K562 (cell line): ENCODE results near the gene CDKN1C. TPM values are rescaled to one million over a fixed set of nuclear protein-coding genes. Genes with fewer than 3 reads are reported as not detected.

Experiments
- ARNT ChIP-seq, 2 experiments: fragments of 450-650 bp; IDR thresholded peaks; 2 replicates each; pipeline ENCODE4 v1.6.1; 2016; ENCODE audit warnings: mild to moderate bottlenecking in 1 of 2
- CHD7 ChIP-seq: fragments of 200-600 bp; sonication (generic); IDR thresholded peaks from one replicate; pipeline ENCODE4 v1.6.1; 2012; ENCODE audit warnings: mild to moderate bottlenecking, low read depth, low read length, inconsistent platforms
- NR2C2 ChIP-seq, 2 experiments: fragments of 200-800 bp in 1 of 2; sonication (Bioruptor generic) in 1 of 2; sonication (generic) in 1 of 2; formaldehyde crosslinking in 1 of 2; IDR thresholded peaks; 2 replicates each; pipeline versions ENCODE4 v1.6.1 to v1.8.0; 2016 to 2022; ENCODE audit warnings: mild to moderate bottlenecking in 1 of 2, missing compliant biosample characterization in 1 of 2, missing genetic modification characterization in 1 of 2, missing genetic modification reagents in 1 of 2
- RBM17 ChIP-seq: fragments of 200-400 bp; formaldehyde crosslinking; IDR thresholded peaks from 2 replicates; pipeline ENCODE4 v1.6.1; 2017; ENCODE audit warnings: low read depth, mild to moderate bottlenecking, low read length, borderline replicate concordance
- SLC30A9 ChIP-seq: fragments of 250-450 bp; sonication (Bioruptor Pico); IDR thresholded peaks from 2 replicates; pipeline ENCODE4 v1.8.0; 2022; ENCODE audit warnings: mild to moderate bottlenecking, moderate library complexity
- TCF3 ChIP-seq: sonication (generic); formaldehyde crosslinking; IDR thresholded peaks from 2 replicates; pipeline ENCODE4 v1.4.0; 2020; ENCODE audit warnings: mild to moderate bottlenecking, missing genetic modification reagents
- TSC22D4 ChIP-seq: fragments of 450-650 bp; IDR thresholded peaks from 2 replicates; pipeline ENCODE4 v1.6.1; 2016; ENCODE audit warnings: missing genetic modification characterization, missing biosample characterization, control low read depth
- ZC3H8 ChIP-seq: fragments of 450-650 bp; IDR thresholded peaks from 2 replicates; pipeline ENCODE4 v1.6.1; 2017
- ZKSCAN1 ChIP-seq: fragments of 150-350 bp; IDR thresholded peaks from 2 replicates; pipeline ENCODE4 v1.6.1; 2016; ENCODE audit warnings: low read depth, low read length
- ZNF407 ChIP-seq: fragments of 450-650 bp; IDR thresholded peaks from 2 replicates; pipeline ENCODE4 v1.6.1; 2016; ENCODE audit warnings: low read depth
- polyA plus RNA-seq, 8 experiments: library from polyadenylated mRNA; depleted of rRNA in 4 of 8; stranded (reverse) in 5 of 8; unstranded in 3 of 8; fragments of >200 nt; fragmentation: Nextera tagmentation in 2 of 8; fragmentation: Illumina TruSeq in 1 of 8; extraction: Ambion mirVana in 2 of 8; extraction: Trizol in 1 of 8; gene quantifications; 2 replicates each; pipeline versions ENCODE4 v1.2.1 to v1.2.3, GENCODE V29; 2011 to 2014; ENCODE audit warnings: inconsistent platforms in 1 of 8, missing spikeins in 1 of 8
- total RNA-seq, 7 experiments: library from RNA; depleted of rRNA in 6 of 7; stranded (reverse); fragments of >200 nt in 6 of 7; fragmentation: Illumina TruSeq in 2 of 7; extraction: Trizol in 2 of 7; gene quantifications; 2 replicates each; pipeline versions ENCODE4 v1.2.1 to v1.2.3, GENCODE V29; 2011 to 2021; ENCODE audit warnings: low replicate concordance in 1 of 7

The CDKN1C gene
- total and polyA plus RNA-seq, 9 of the 15 experiments (the other 6 are each of a cell fraction or from before 2014, with no cell fraction given): 2.8 to 21.1 (median 9.3) TPM

DNA sequence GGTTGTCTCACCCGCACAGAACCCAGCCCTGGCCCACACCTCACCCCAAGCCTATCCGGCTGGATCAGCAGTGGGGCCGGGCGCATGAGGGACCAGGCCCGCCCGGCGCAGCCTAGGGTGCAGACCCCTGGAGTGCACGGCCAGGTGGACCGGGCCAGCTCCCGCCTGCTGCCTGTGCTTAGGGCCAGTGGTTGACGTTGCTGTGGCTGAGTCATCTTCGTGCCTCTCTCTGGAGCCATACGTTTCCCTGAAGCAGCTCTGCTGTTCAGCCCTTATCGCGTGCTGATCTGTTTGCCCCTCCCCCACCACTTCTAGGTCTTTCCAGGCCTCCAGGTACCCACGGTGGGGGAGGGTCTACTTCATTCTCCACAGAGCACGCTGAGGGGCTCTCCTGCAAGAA, 39.5 kb downstream of the CDKN1C start (continued):
- TF ChIP-seq CHD7: no peak
- no peak for TF ChIP-seq NR2C2 (CRISPR knock-in tag; IDR thresholded peaks at IDR 0.05)
- no peak for TF ChIP-seq NR2C2 (tag; IDR thresholded peaks at IDR 0.05)
- no peak for TF ChIP-seq RBM17
- no peak for TF ChIP-seq ARNT (IDR thresholded peaks at IDR 0.05)
- TF ChIP-seq ZKSCAN1: no peak
- no peak for TF ChIP-seq ZC3H8
- no peak for TF ChIP-seq SLC30A9 (CRISPR knock-in tag)
- no peak for TF ChIP-seq ZNF407
- no peak for TF ChIP-seq TCF3
- no peak for TF ChIP-seq TSC22D4 (tag)
